H9 (cell line): Measurements from ENCODE around the gene AMMECR1. TPM values are rescaled to one million over a fixed set of nuclear protein-coding genes. Genes with fewer than 3 reads are reported as not detected.

Experiments
- DNase-seq: peaks from one replicate; pipeline ENCODE4 v3.0.0-alpha.2; 2017
- H2AFZ ChIP-seq: one replicate; pipeline ENCODE4 v1.6.1; 2013; ENCODE audit warnings: mild to moderate bottlenecking, low read length, control low read depth, moderate library complexity
- H2AK5ac ChIP-seq: 2 replicates; pipeline ENCODE4 v1.6.1; 2013; ENCODE audit warnings: low read length, control low read depth, mixed read lengths; ENCODE audit not compliant: insufficient read length
- H2BK120ac ChIP-seq: one replicate; pipeline ENCODE4 v1.6.1; 2013; ENCODE audit warnings: low read depth, mild to moderate bottlenecking, low read length, control low read depth, inconsistent platforms; ENCODE audit not compliant: poor library complexity, severe bottlenecking
- H2BK12ac ChIP-seq: 2 replicates; pipeline ENCODE4 v1.6.1; 2013; ENCODE audit warnings: low read length, control low read depth, mixed read lengths, low read depth; ENCODE audit not compliant: insufficient read length
- H2BK15ac ChIP-seq: 2 replicates; pipeline ENCODE4 v1.6.1; 2013; ENCODE audit warnings: low read depth, low read length, control low read depth
- H2BK20ac ChIP-seq: one replicate; pipeline ENCODE4 v1.6.1; 2013; ENCODE audit warnings: low read depth, mild to moderate bottlenecking, low read length, control low read depth, inconsistent platforms; ENCODE audit not compliant: poor library complexity, severe bottlenecking
- H2BK5ac ChIP-seq: 2 replicates; pipeline ENCODE4 v1.6.1; 2013; ENCODE audit warnings: low read length, control low read depth, mixed read lengths; ENCODE audit not compliant: insufficient read length
- H3K14ac ChIP-seq: 2 replicates; pipeline ENCODE4 v1.6.1; 2013; ENCODE audit warnings: low read length, control low read depth; ENCODE audit not compliant: insufficient read depth
- H3K18ac ChIP-seq: 2 replicates; pipeline ENCODE4 v1.6.1; 2013; ENCODE audit warnings: low read depth, mild to moderate bottlenecking, mixed read lengths, low read length, control low read depth; ENCODE audit not compliant: insufficient read length
- H3K23ac ChIP-seq: 2 replicates; pipeline ENCODE4 v1.6.1; 2013; ENCODE audit warnings: low read length, control low read depth, mixed read lengths, low read depth; ENCODE audit not compliant: insufficient read length
- H3K23me2 ChIP-seq: 2 replicates; pipeline ENCODE4 v1.6.1; 2013; ENCODE audit warnings: low read depth, mild to moderate bottlenecking, mixed read lengths, low read length, control low read depth; ENCODE audit not compliant: insufficient read length, poor library complexity, severe bottlenecking
- H3K27ac ChIP-seq: 2 replicates; pipeline ENCODE4 v1.5.1; 2013; ENCODE audit warnings: low read length, control low read depth, mixed read lengths, low read depth; ENCODE audit not compliant: insufficient read length
- H3K27me3 ChIP-seq: 2 replicates; pipeline ENCODE4 v1.6.1; 2013; ENCODE audit warnings: low read length, control low read depth, inconsistent platforms; ENCODE audit not compliant: insufficient read depth
- H3K4ac ChIP-seq: 2 replicates; pipeline ENCODE4 v1.6.1; 2013; ENCODE audit warnings: low read depth, mild to moderate bottlenecking, control low read depth, inconsistent platforms, low read length, moderate library complexity
- H3K4me1 ChIP-seq: 2 replicates; pipeline ENCODE4 v1.6.1; 2013; ENCODE audit warnings: low read length, control low read depth, inconsistent platforms; ENCODE audit not compliant: insufficient read depth
- H3K4me2 ChIP-seq: 2 replicates; pipeline ENCODE4 v1.6.1; 2013; ENCODE audit warnings: low read length, control low read depth, mixed read lengths; ENCODE audit not compliant: insufficient read length, insufficient read depth
- H3K56ac ChIP-seq: 2 replicates; pipeline ENCODE4 v1.6.1; 2013; ENCODE audit warnings: low read depth, mild to moderate bottlenecking, mixed read lengths, low read length, control low read depth; ENCODE audit not compliant: insufficient read length
- H3K79me1 ChIP-seq: 2 replicates; pipeline ENCODE4 v1.6.1; 2013; ENCODE audit warnings: low read depth, mild to moderate bottlenecking, moderate library complexity, low read length, control low read depth, inconsistent platforms; ENCODE audit not compliant: insufficient read depth, poor library complexity, severe bottlenecking
- H3K79me2 ChIP-seq: 2 replicates; pipeline ENCODE4 v1.6.1; 2013; ENCODE audit warnings: low read length, control low read depth, inconsistent platforms; ENCODE audit not compliant: insufficient read depth
- H3K9ac ChIP-seq: 2 replicates; pipeline ENCODE4 v1.6.1; 2013; ENCODE audit warnings: low read length, control low read depth, mixed read lengths; ENCODE audit not compliant: insufficient read length; ENCODE audit errors: extremely low read depth
- H3K9me3 ChIP-seq: one replicate; pipeline ENCODE4 v1.6.1; 2013; ENCODE audit warnings: low read depth, low read length, inconsistent platforms; ENCODE audit not compliant: control insufficient read depth
- H3T11ph ChIP-seq: one replicate; pipeline ENCODE4 v1.6.1; 2013; ENCODE audit warnings: mild to moderate bottlenecking, low read length, control low read depth, inconsistent platforms
- H4K20me1 ChIP-seq: one replicate; pipeline ENCODE4 v1.6.1; 2013; ENCODE audit not compliant: control insufficient read depth, insufficient read length, insufficient read depth
- H4K5ac ChIP-seq: 2 replicates; pipeline ENCODE4 v1.6.1; 2013; ENCODE audit warnings: low read depth, mild to moderate bottlenecking, mixed read lengths, low read length, control low read depth; ENCODE audit not compliant: insufficient read length
- H4K8ac ChIP-seq: replicated peaks from 2 replicates; pipeline ENCODE4 v1.6.1; 2013; ENCODE audit warnings: low read length, control low read depth, mixed read lengths, low read depth; ENCODE audit not compliant: insufficient read length
- H4K91ac ChIP-seq: 2 replicates; pipeline ENCODE4 v1.6.1; 2013; ENCODE audit warnings: low read depth, mild to moderate bottlenecking, moderate library complexity, mixed read lengths, low read length, control low read depth; ENCODE audit not compliant: insufficient read length
- H3K27ac Mint-ChIP-seq, 3 experiments: 2 replicates in 2 of 3; 3 replicates in 1 of 3; pipeline ENCODE4 v1.8.0; 2020 to 2021; ENCODE audit warnings: mixed read lengths in 3 of 3, mild to moderate bottlenecking in 1 of 3, moderate library complexity in 1 of 3
- H3K27me3 Mint-ChIP-seq: 2 replicates; pipeline ENCODE4 v1.8.0; 2021; ENCODE audit warnings: low read depth, mild to moderate bottlenecking, moderate library complexity, mixed read lengths
- H3K36me3 Mint-ChIP-seq, 3 experiments: 2 replicates in 2 of 3; 3 replicates in 1 of 3; pipeline ENCODE4 v1.8.0; 2020 to 2021; ENCODE audit warnings: low read depth in 3 of 3, mixed read lengths in 3 of 3; ENCODE audit not compliant: insufficient read depth in 1 of 3
- H3K4me1 Mint-ChIP-seq, 2 experiments: 2 replicates each; pipeline ENCODE4 v1.8.0; 2020; ENCODE audit warnings: mixed read lengths in 2 of 2
- H3K4me3 Mint-ChIP-seq, 2 experiments: 2 replicates in 1 of 2; 3 replicates in 1 of 2; pipeline ENCODE4 v1.8.0; 2020 to 2021; ENCODE audit warnings: mild to moderate bottlenecking in 2 of 2, mixed read lengths in 2 of 2, moderate library complexity in 1 of 2
- H3K9me3 Mint-ChIP-seq, 2 experiments: 2 replicates in 1 of 2; 3 replicates in 1 of 2; pipeline ENCODE4 v1.8.0; 2020; ENCODE audit warnings: mild to moderate bottlenecking in 2 of 2, mixed read lengths in 2 of 2, moderate library complexity in 1 of 2
- total RNA-seq: library from RNA; stranded (reverse); gene quantifications from 2 replicates; pipeline ENCODE4 v1.2.1, GENCODE V29; 2021
- TF ChIP-seq, protein P1 (sequence below): fragments of 200-600 bp; sonication (generic); conservative IDR thresholded peaks from 3 replicates; pipeline ENCODE4 v1.8.0; 2021; ENCODE audit warnings: antibody characterized with exemption, mild to moderate bottlenecking

AMMECR1 gene
- total RNA-seq, 1 experiment from 2014 or later, result 28.5 TPM

DNA sequence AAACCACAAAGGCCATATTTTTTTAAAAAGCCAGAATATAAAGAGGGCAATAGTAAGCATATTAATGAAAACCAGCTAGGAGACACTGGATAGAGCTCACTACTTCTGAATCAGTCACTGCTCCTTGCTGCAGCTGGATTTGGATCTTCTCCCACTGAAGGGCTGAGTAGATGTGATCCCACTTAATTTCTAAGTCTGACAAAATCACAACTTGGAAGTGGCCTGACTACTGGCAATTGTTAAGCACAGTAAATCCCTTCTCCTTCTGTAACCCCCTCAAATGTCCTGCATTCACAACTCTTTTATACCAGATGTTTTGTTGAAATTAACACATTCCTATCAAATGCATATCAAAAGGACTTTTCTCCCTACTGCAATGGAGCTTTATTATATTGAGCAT lies 72.9 kb downstream of the AMMECR1 start:
- Histone ChIP-seq H3K27ac (peak overlapping the region; percentile 72), H2BK12ac (no peak overlapping the region), H2BK20ac (no peak overlapping the region), H2BK120ac (no peak overlapping the region), H4K20me1 (no peaks in the 10 kb centered on the region), H3K23me2 (no peaks in the 10 kb centered on the region), H3K79me2 (no peaks in the 10 kb centered on the region), H3T11ph (no peak overlapping the region), H3K9me3 (no peaks in the 10 kb centered on the region), H2AFZ (no peak overlapping the region), H3K18ac (no peak overlapping the region), H2BK5ac (no peak overlapping the region), H3K27me3 (no peaks in the 10 kb centered on the region), H3K56ac (no peak overlapping the region), H3K4ac (no peak overlapping the region), H2BK15ac (no peak overlapping the region), H3K79me1 (no peaks in the 10 kb centered on the region), H3K23ac (no peak overlapping the region), H4K5ac (no peak overlapping the region), H3K9ac (peak overlapping the region; percentile 13), H3K4me1 (peaks cover 7% of the 10 kb centered on the region), H4K91ac (no peak overlapping the region), H2AK5ac (no peak overlapping the region), H3K14ac (no peak overlapping the region), H3K4me2 (peak overlapping the region; percentile 38), H4K8ac (no peak overlapping the region)
- Mint-ChIP-seq H3K27ac (peak overlapping the region; percentile 15 to 90 (median 58); a peak in 4 of 7 replicates), H3K4me3 (no peak overlapping the region), H3K36me3 (peaks cover 0 to 18% (median 8%) of the 10 kb centered on the region in 3 experiments; a peak in 4 of 7 replicates), H3K9me3 (peaks cover 2 to 8% of the 10 kb centered on the region in 2 experiments; a peak in 3 of 5 replicates), H3K4me1 (peaks cover 42 to 51% of the 10 kb centered on the region in 2 experiments), H3K27me3 (no peaks in the 10 kb centered on the region)
- TF ChIP-seq, protein P1, sequence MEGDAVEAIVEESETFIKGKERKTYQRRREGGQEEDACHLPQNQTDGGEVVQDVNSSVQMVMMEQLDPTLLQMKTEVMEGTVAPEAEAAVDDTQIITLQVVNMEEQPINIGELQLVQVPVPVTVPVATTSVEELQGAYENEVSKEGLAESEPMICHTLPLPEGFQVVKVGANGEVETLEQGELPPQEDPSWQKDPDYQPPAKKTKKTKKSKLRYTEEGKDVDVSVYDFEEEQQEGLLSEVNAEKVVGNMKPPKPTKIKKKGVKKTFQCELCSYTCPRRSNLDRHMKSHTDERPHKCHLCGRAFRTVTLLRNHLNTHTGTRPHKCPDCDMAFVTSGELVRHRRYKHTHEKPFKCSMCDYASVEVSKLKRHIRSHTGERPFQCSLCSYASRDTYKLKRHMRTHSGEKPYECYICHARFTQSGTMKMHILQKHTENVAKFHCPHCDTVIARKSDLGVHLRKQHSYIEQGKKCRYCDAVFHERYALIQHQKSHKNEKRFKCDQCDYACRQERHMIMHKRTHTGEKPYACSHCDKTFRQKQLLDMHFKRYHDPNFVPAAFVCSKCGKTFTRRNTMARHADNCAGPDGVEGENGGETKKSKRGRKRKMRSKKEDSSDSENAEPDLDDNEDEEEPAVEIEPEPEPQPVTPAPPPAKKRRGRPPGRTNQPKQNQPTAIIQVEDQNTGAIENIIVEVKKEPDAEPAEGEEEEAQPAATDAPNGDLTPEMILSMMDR, result no peak
- no peak for DNase-seq
